Skeletal muscle tissue (tissue), 4 donors: ENCODE data around the gene MCAM. TPM values are rescaled to one million over a fixed set of nuclear protein-coding genes. Genes with fewer than 3 reads are reported as not detected.
A peak's percentile ranks its signal among the peaks of the same experiment; 100 is the strongest.

ENCODE experiments used
- H3K27ac ChIP-seq: one replicate; pipeline ENCODE4 v1.7.0; 2013; ENCODE audit warnings: mild to moderate bottlenecking, low read depth, low read length, inconsistent platforms
- H3K27me3 ChIP-seq, 3 donors: one replicate each; pipeline ENCODE4 v1.7.0; 2013; ENCODE audit warnings: low read length in 3 of 3; ENCODE audit not compliant: control insufficient read depth in 3 of 3, insufficient read depth in 3 of 3
- H3K36me3 ChIP-seq, 3 donors: one replicate each; pipeline ENCODE4 v1.7.0; 2013; ENCODE audit warnings: low read length in 3 of 3; ENCODE audit not compliant: control insufficient read depth in 3 of 3, insufficient read depth in 3 of 3
- H3K4me1 ChIP-seq, 3 donors: one replicate each; pipeline ENCODE4 v1.7.0; 2013; ENCODE audit warnings: low read length in 3 of 3, mild to moderate bottlenecking in 3 of 3; ENCODE audit not compliant: control insufficient read depth in 3 of 3, insufficient read depth in 3 of 3
- H3K4me3 ChIP-seq, 3 donors: one replicate each; pipeline ENCODE4 v1.7.0; 2013; ENCODE audit warnings: low read length in 3 of 3
- H3K9ac ChIP-seq, 3 donors: one replicate each; pipeline ENCODE4 v1.7.0; 2013; ENCODE audit warnings: low read length in 3 of 3, mild to moderate bottlenecking in 3 of 3, moderate library complexity in 2 of 3, low read depth in 1 of 3
- H3K9me3 ChIP-seq, 3 donors: one replicate each; pipeline ENCODE4 v1.7.0; 2013; ENCODE audit warnings: low read length in 3 of 3; ENCODE audit not compliant: control insufficient read depth in 3 of 3
- total RNA-seq: library from RNA; depleted of rRNA; stranded (reverse); fragments of >200 nt; gene quantifications from one replicate; pipeline ENCODE4 v1.2.3, GENCODE V29; 2014
- donor health status: Osteomylitis.

MCAM gene
- total RNA-seq, 1 donor from 2014 or later: 120 TPM

- Histone ChIP-seq H3K9ac (no peak overlapping the region), H3K4me3 (no peak overlapping the region), H3K27me3 (no peaks in the 10 kb centered on the region), H3K4me1 (peaks cover 25 to 27% (median 26%) of the 10 kb centered on the region in 3 donors), H3K27ac (no peak overlapping the region), H3K36me3 (peaks cover 6 to 13% (median 9%) of the 10 kb centered on the region in 3 donors), H3K9me3 (no peaks in the 10 kb centered on the region)
These were observed 15.3 kb upstream of the MCAM start for GRCh38 chr11:119332111-119332765.

GRCh38 chr11:119330237-119330636 lies 13.3 kb upstream of the MCAM start:
- H3K9me3 ChIP-seq: no peaks in the 10 kb centered on the region
- H3K4me3 ChIP-seq: no peak overlapping the region
- H3K27me3 ChIP-seq: no peaks in the 10 kb centered on the region
- no peak overlapping the region for H3K27ac ChIP-seq
- H3K4me1 ChIP-seq: peaks cover 5 to 7% (median 6%) of the 10 kb centered on the region in 3 donors
- H3K9ac ChIP-seq: no peak overlapping the region
- no peaks in the 10 kb centered on the region for H3K36me3 ChIP-seq

- H3K27ac ChIP-seq: no peak overlapping the region
- H3K4me3 ChIP-seq: no peak overlapping the region
- no peaks in the 10 kb centered on the region for H3K9me3 ChIP-seq
These were observed 12.4 kb upstream of the MCAM start for GRCh38 chr11:119329320-119329719.

GRCh38 chr11:119324189-119324588 lies 7.3 kb upstream of the MCAM start:
- H3K9ac ChIP-seq: no peak overlapping the region

More at GRCh38 chr11:119329320-119329719, 12.4 kb upstream of the MCAM start:
- Histone ChIP-seq H3K27me3 (no peaks in the 10 kb centered on the region), H3K36me3 (no peaks in the 10 kb centered on the region), H3K4me1 (no peaks in the 10 kb centered on the region), H3K9ac (no peak overlapping the region)

GRCh38 chr11:119323532-119324033 lies 6.7 kb upstream of the MCAM start:
- Histone ChIP-seq H3K27me3 (peaks cover 0 to 8% (median 0%) of the 10 kb centered on the region in 3 donors), H3K9me3 (no peaks in the 10 kb centered on the region), H3K4me1 (peaks cover 15 to 34% (median 25%) of the 10 kb centered on the region in 3 donors), H3K9ac (no peak overlapping the region), H3K36me3 (no peaks in the 10 kb centered on the region), H3K27ac (no peak overlapping the region), H3K4me3 (no peak overlapping the region)

More at GRCh38 chr11:119324189-119324588, 7.3 kb upstream of the MCAM start:
- peaks cover 0 to 8% (median 0%) of the 10 kb centered on the region in 3 donors for H3K27me3 ChIP-seq
- no peak overlapping the region for H3K4me3 ChIP-seq
- H3K36me3 ChIP-seq: no peaks in the 10 kb centered on the region
- peaks cover 10 to 28% (median 19%) of the 10 kb centered on the region in 3 donors for H3K4me1 ChIP-seq
- H3K27ac ChIP-seq: no peak overlapping the region
- H3K9me3 ChIP-seq: no peaks in the 10 kb centered on the region

- Histone ChIP-seq H3K4me1 (peaks cover 21 to 40% (median 30%) of the 10 kb centered on the region in 3 donors), H3K9ac (peak overlapping the region in 1 of 3 donors; percentile 16), H3K4me3 (no peak overlapping the region), H3K27ac (no peak overlapping the region), H3K36me3 (no peaks in the 10 kb centered on the region), H3K9me3 (no peaks in the 10 kb centered on the region), H3K27me3 (peaks cover 0 to 8% (median 0%) of the 10 kb centered on the region in 3 donors)
These were observed 6.1 kb upstream of the MCAM start for GRCh38 chr11:119322921-119323531.

GRCh38 chr11:119322360-119322739 lies 5.4 kb upstream of the MCAM start:
- Histone ChIP-seq H3K9ac (peak overlapping the region in 1 of 3 donors; percentile 76), H3K4me1 (peaks cover 24 to 47% (median 37%) of the 10 kb centered on the region in 3 donors), H3K27me3 (peaks cover 0 to 8% (median 0%) of the 10 kb centered on the region in 3 donors), H3K27ac (peak overlapping the region; percentile 84), H3K4me3 (no peak overlapping the region), H3K9me3 (no peaks in the 10 kb centered on the region), H3K36me3 (no peaks in the 10 kb centered on the region)

- H3K4me1 ChIP-seq: peaks cover 36 to 58% (median 48%) of the 10 kb centered on the region in 3 donors
- peak overlapping the region; percentile 52 to 69 (median 63) for H3K4me3 ChIP-seq
- H3K9ac ChIP-seq: peak overlapping the region; percentile 64 to 77 (median 76)
- H3K27ac ChIP-seq: peak overlapping the region; percentile 84
- H3K9me3 ChIP-seq: no peaks in the 10 kb centered on the region
- no peaks in the 10 kb centered on the region for H3K36me3 ChIP-seq
- peaks cover 0 to 8% (median 3%) of the 10 kb centered on the region in 3 donors for H3K27me3 ChIP-seq
These were observed 4.0 kb upstream of the MCAM start for GRCh38 chr11:119320776-119321524.

- peak overlapping the region; percentile 84 for H3K27ac ChIP-seq
- peak overlapping the region; percentile 52 to 69 (median 54) for H3K4me3 ChIP-seq
- H3K27me3 ChIP-seq: peaks cover 0 to 9% (median 8%) of the 10 kb centered on the region in 3 donors
- H3K4me1 ChIP-seq: peaks cover 43 to 65% (median 55%) of the 10 kb centered on the region in 3 donors
- peak overlapping the region; percentile 64 to 77 (median 76) for H3K9ac ChIP-seq
- H3K36me3 ChIP-seq: no peaks in the 10 kb centered on the region
- H3K9me3 ChIP-seq: no peaks in the 10 kb centered on the region
These were observed 3.4 kb upstream of the MCAM start for GRCh38 chr11:119320240-119320775.
